ENCODE results near the gene TEN1.

DNA sequence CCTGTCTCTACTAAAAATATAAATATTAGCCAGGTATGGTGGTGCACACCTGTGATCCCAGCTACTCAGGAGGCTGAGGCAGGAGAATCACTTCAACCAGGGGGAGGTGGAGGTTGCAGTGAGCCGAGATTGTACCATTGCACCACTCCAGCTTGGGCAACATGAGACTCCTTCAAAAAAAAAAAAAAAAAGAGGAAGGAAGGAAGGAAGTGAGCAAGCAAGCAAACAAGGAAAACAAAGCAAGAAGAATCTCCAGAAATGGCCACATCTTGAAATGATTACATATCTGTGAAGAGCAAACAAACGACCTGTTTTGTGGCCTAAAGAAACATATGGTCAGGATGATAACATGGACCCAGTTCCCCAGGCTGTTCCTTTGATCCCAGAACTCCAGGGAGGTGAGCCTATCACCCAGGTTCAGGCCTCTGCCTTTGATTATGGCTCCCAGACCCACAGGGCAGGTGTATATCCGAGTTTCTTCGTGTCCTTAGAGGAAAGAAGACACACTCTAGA lies 9.0 kb upstream of the TEN1 start:
- TF ChIP-seq, protein P1, sequence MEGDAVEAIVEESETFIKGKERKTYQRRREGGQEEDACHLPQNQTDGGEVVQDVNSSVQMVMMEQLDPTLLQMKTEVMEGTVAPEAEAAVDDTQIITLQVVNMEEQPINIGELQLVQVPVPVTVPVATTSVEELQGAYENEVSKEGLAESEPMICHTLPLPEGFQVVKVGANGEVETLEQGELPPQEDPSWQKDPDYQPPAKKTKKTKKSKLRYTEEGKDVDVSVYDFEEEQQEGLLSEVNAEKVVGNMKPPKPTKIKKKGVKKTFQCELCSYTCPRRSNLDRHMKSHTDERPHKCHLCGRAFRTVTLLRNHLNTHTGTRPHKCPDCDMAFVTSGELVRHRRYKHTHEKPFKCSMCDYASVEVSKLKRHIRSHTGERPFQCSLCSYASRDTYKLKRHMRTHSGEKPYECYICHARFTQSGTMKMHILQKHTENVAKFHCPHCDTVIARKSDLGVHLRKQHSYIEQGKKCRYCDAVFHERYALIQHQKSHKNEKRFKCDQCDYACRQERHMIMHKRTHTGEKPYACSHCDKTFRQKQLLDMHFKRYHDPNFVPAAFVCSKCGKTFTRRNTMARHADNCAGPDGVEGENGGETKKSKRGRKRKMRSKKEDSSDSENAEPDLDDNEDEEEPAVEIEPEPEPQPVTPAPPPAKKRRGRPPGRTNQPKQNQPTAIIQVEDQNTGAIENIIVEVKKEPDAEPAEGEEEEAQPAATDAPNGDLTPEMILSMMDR (IDR thresholded peaks at IDR 0.05), result no peak
- TF ChIP-seq POLR2A (IDR thresholded peaks at IDR 0.05), result no peak

All from body of pancreas (tissue), 4 donors.